Neural progenitor cell (in vitro differentiated cells): ENCODE measurements around the gene ITGA8. TPM values are rescaled to one million over a fixed set of nuclear protein-coding genes. Genes with fewer than 3 reads are reported as not detected.
A peak's percentile ranks its signal among the peaks of the same experiment; 100 is the strongest.

Experiments
- DNase-seq: peaks from one replicate; pipeline ENCODE4 v3.0.0-alpha.2; 2016; ENCODE audit warnings: low spot score
- H2AFZ ChIP-seq: fragments of 200-600 bp; sonication (generic); replicated peaks from 2 replicates; pipeline ENCODE4 v1.6.1; 2016; ENCODE audit warnings: antibody characterized with exemption
- H3F3A ChIP-seq: fragments of 200-600 bp; sonication (generic); 2 replicates; pipeline ENCODE4 v1.6.1; 2016; ENCODE audit warnings: antibody characterized with exemption, low read depth
- H3K27ac ChIP-seq: fragments of 200-600 bp; sonication (generic); 2 replicates; pipeline ENCODE4 v1.5.1; 2016; ENCODE audit warnings: mild to moderate bottlenecking
- H3K27me3 ChIP-seq: fragments of 200-600 bp; sonication (generic); 2 replicates; pipeline ENCODE4 v1.6.1; 2016; ENCODE audit warnings: mild to moderate bottlenecking, moderate library complexity
- H3K36me3 ChIP-seq: fragments of 200-600 bp; sonication (generic); 2 replicates; pipeline ENCODE4 v1.5.1; 2016
- H3K4me1 ChIP-seq: fragments of 200-600 bp; sonication (generic); 2 replicates; pipeline ENCODE4 v1.6.1; 2016; ENCODE audit warnings: mixed run types
- H3K4me2 ChIP-seq: fragments of 200-600 bp; sonication (generic); 2 replicates; pipeline ENCODE4 v1.6.1; 2016
- H3K4me3 ChIP-seq: fragments of 200-600 bp; sonication (generic); 2 replicates; pipeline ENCODE4 v1.5.1; 2016
- H3K79me2 ChIP-seq: fragments of 200-600 bp; sonication (generic); 2 replicates; pipeline ENCODE4 v1.6.1; 2016; ENCODE audit warnings: low read depth
- H3K9ac ChIP-seq: fragments of 200-600 bp; sonication (generic); 2 replicates; pipeline ENCODE4 v1.6.1; 2016
- H3K9me3 ChIP-seq: fragments of 200-600 bp; sonication (generic); 2 replicates; pipeline ENCODE4 v1.5.1; 2016; ENCODE audit warnings: low read depth
- H4K20me1 ChIP-seq: fragments of 200-600 bp; sonication (generic); 2 replicates; pipeline ENCODE4 v1.6.1; 2016; ENCODE audit warnings: low read depth
- H3K27ac Mint-ChIP-seq: 3 replicates; pipeline ENCODE4 v1.8.0; 2021; ENCODE audit warnings: mixed read lengths
- H3K27me3 Mint-ChIP-seq: 2 replicates; pipeline ENCODE4 v1.8.0; 2022; ENCODE audit warnings: low read depth, mild to moderate bottlenecking, inconsistent platforms, moderate library complexity, mixed read lengths; ENCODE audit not compliant: insufficient read depth
- H3K36me3 Mint-ChIP-seq: 3 replicates; pipeline ENCODE4 v1.8.0; 2021; ENCODE audit warnings: mixed read lengths
- H3K4me1 Mint-ChIP-seq: 3 replicates; pipeline ENCODE4 v1.8.0; 2021; ENCODE audit warnings: mixed read lengths
- H3K4me3 Mint-ChIP-seq: 3 replicates; pipeline ENCODE4 v1.8.0; 2021; ENCODE audit warnings: mild to moderate bottlenecking, moderate library complexity, mixed read lengths
- H3K9me3 Mint-ChIP-seq: 3 replicates; pipeline ENCODE4 v1.8.0; 2020; ENCODE audit warnings: mixed read lengths
- CTCF ChIP-seq: fragments of 200-600 bp; sonication (generic); IDR thresholded peaks from 2 replicates; pipeline ENCODE4 v1.5.1; 2017; ENCODE audit warnings: antibody characterized with exemption, mild to moderate bottlenecking
- EZH2 ChIP-seq: fragments of 200-600 bp; sonication (generic); IDR thresholded peaks from 2 replicates; pipeline ENCODE4 v1.6.1; 2017; ENCODE audit warnings: antibody characterized with exemption, mild to moderate bottlenecking, moderate library complexity
- EZH2phosphoT487 ChIP-seq: fragments of 200-600 bp; sonication (generic); IDR thresholded peaks from 2 replicates; pipeline ENCODE4 v1.6.1; 2017; ENCODE audit warnings: antibody characterized with exemption
- total RNA-seq: library from RNA; depleted of rRNA; stranded (reverse); fragments of >200 nt; gene quantifications from 2 replicates; pipeline ENCODE4 v1.2.3, GENCODE V29; 2015; ENCODE audit warnings: low replicate concordance

ITGA8 gene
- total RNA-seq, 1 donor from 2014 or later: 0.15 TPM

GRCh38 chr10:15670880-15671279, 48.8 kb downstream of the ITGA8 start:
- Histone ChIP-seq H2AFZ (no peak overlapping the region), H3K4me3 (no peak overlapping the region), H3K9ac (no peak overlapping the region), H3K4me2 (no peak overlapping the region), H4K20me1 (no peaks in the 10 kb centered on the region), H3F3A (no peaks in the 10 kb centered on the region), H3K9me3 (no peaks in the 10 kb centered on the region), H3K79me2 (no peaks in the 10 kb centered on the region), H3K4me1 (no peaks in the 10 kb centered on the region), H3K27ac (no peak overlapping the region), H3K36me3 (no peaks in the 10 kb centered on the region), H3K27me3 (no peaks in the 10 kb centered on the region)
- peaks cover 2% of the 10 kb centered on the region for H3K9me3 Mint-ChIP-seq
- no peak for DNase-seq
- TF ChIP-seq EZH2: no peak
- H3K36me3 Mint-ChIP-seq: no peaks in the 10 kb centered on the region
- no peak overlapping the region for H3K27ac Mint-ChIP-seq
- no peaks in the 10 kb centered on the region for H3K4me1 Mint-ChIP-seq
- H3K4me3 Mint-ChIP-seq: no peak overlapping the region
- no peaks in the 10 kb centered on the region for H3K27me3 Mint-ChIP-seq

GRCh38 chr10:15661574-15661973, 58.1 kb downstream of the ITGA8 start:
- no peak for DNase-seq
- H3K27ac ChIP-seq: no peak overlapping the region
- peaks cover 2% of the 10 kb centered on the region for H3K27me3 Mint-ChIP-seq
- no peaks in the 10 kb centered on the region for H3K9me3 Mint-ChIP-seq
- no peaks in the 10 kb centered on the region for H3K4me1 ChIP-seq
- H3K79me2 ChIP-seq: no peaks in the 10 kb centered on the region
- H3K4me3 ChIP-seq: no peak overlapping the region
- H3K9me3 ChIP-seq: no peaks in the 10 kb centered on the region
- no peak overlapping the region for H3K4me2 ChIP-seq
- no peak overlapping the region for H3K27ac Mint-ChIP-seq
- TF ChIP-seq EZH2 (no peak), EZH2phosphoT487 (no peak), CTCF (no peak)
- H3K4me3 Mint-ChIP-seq: no peak overlapping the region
- H3K27me3 ChIP-seq: no peaks in the 10 kb centered on the region
- no peak overlapping the region for H3K9ac ChIP-seq
- H3K4me1 Mint-ChIP-seq: no peaks in the 10 kb centered on the region
- H4K20me1 ChIP-seq: no peaks in the 10 kb centered on the region
- H3K36me3 Mint-ChIP-seq: no peaks in the 10 kb centered on the region
- H3F3A ChIP-seq: no peaks in the 10 kb centered on the region
- no peaks in the 10 kb centered on the region for H3K36me3 ChIP-seq
- H2AFZ ChIP-seq: no peak overlapping the region

DNA sequence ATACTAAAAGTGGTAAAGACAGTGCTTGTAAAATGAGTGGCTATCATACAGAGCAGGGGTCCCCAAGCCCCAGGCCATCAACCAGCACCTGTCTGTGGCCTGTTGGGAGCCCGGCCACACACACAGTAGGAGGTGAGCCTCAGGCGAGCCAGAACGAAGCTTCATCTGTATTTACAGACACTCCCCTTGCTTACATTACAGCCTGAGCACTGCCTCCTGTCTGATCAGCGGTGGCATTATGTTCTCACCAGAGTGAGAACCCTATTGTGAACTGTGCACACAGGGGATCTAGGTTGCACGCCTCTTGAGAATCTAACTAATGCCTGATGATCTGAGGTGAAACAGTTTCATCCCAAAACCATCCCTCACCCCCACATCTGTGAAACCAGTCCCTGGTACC, 58.7 kb downstream of the ITGA8 start:
- Histone ChIP-seq H3K4me1 (no peaks in the 10 kb centered on the region), H3K9ac (no peak overlapping the region), H4K20me1 (no peaks in the 10 kb centered on the region), H2AFZ (peak overlapping the region; percentile 12), H3F3A (no peaks in the 10 kb centered on the region), H3K27me3 (no peaks in the 10 kb centered on the region), H3K9me3 (no peaks in the 10 kb centered on the region), H3K4me3 (no peak overlapping the region), H3K36me3 (no peaks in the 10 kb centered on the region), H3K79me2 (no peaks in the 10 kb centered on the region), H3K27ac (no peak overlapping the region), H3K4me2 (no peak overlapping the region)
- peaks cover 2% of the 10 kb centered on the region for H3K27me3 Mint-ChIP-seq
- H3K4me1 Mint-ChIP-seq: no peaks in the 10 kb centered on the region
- no peak overlapping the region for H3K4me3 Mint-ChIP-seq
- H3K36me3 Mint-ChIP-seq: no peaks in the 10 kb centered on the region
- DNase-seq: peak; percentile 21
- H3K9me3 Mint-ChIP-seq: no peaks in the 10 kb centered on the region
- no peak overlapping the region for H3K27ac Mint-ChIP-seq
- TF ChIP-seq EZH2 (no peak), CTCF (peak; percentile 13)

DNA sequence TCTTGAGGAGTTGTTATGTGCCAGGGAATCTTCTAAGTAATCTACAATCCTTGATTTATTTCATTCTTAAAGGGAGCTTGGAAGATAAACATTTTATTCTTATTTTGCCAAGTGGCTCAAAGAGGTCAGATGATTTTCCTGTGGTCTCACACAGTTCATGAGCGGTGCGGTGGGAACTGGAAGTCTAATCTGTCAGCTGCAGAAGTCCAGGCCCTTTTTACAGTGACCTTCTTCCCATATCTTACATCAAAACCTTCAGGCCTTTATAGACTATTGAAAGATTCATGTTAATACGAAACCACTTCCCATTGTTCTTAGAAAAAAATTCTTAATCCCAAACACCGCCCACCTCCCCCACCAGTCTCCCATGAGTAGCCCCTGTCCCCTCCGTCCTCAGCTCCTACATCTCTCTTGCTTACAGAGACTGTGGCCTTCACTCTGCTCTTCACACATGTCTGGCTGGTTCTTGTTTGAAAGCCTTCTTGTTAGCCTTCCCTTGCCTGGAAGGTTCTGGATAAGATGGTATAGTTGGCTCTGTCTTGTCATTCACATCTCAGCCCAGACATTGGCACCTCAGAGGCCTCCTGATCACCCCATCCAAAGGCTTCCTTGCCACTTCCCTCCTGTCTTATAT, 61.5 kb downstream of the ITGA8 start:
- H3K4me3 Mint-ChIP-seq: no peak overlapping the region
- Histone ChIP-seq H3K4me1 (no peaks in the 10 kb centered on the region), H3K27me3 (no peaks in the 10 kb centered on the region), H3K79me2 (no peaks in the 10 kb centered on the region), H3K4me2 (no peak overlapping the region), H3F3A (no peaks in the 10 kb centered on the region), H3K4me3 (no peak overlapping the region), H2AFZ (no peak overlapping the region), H3K9ac (no peak overlapping the region), H3K9me3 (no peaks in the 10 kb centered on the region), H4K20me1 (no peaks in the 10 kb centered on the region), H3K27ac (no peak overlapping the region), H3K36me3 (no peaks in the 10 kb centered on the region)
- no peaks in the 10 kb centered on the region for H3K4me1 Mint-ChIP-seq
- DNase-seq: no peak
- H3K36me3 Mint-ChIP-seq: no peaks in the 10 kb centered on the region
- no peak for TF ChIP-seq EZH2
- TF ChIP-seq EZH2phosphoT487: no peak
- TF ChIP-seq CTCF: no peak
- H3K27ac Mint-ChIP-seq: no peak overlapping the region
- H3K9me3 Mint-ChIP-seq: no peaks in the 10 kb centered on the region
- peaks cover 2% of the 10 kb centered on the region for H3K27me3 Mint-ChIP-seq
